NCI-H524 treated with DMSO at 0.1 percent for 48 hours (cell line): Measurements from ENCODE around the gene FILIP1L.

Experiments used
- DNase-seq: peaks from one replicate; lab custom pipeline; 2025; lab: John Stamatoyannopoulos, UW

Gene FILIP1L

DNA sequence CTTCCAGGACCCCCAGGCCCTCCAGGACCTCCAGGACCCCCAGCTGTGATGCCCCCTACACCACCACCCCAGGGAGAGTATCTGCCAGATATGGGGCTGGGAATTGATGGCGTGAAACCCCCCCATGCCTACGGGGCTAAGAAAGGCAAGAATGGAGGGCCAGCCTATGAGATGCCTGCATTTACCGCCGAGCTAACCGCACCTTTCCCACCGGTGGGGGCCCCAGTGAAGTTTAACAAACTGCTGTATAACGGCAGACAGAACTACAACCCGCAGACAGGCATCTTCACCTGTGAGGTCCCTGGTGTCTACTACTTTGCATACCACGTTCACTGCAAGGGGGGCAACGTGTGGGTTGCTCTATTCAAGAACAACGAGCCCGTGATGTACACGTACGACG is 318.7 kb downstream of the FILIP1L start:
- DNase-seq = no peak

DNA sequence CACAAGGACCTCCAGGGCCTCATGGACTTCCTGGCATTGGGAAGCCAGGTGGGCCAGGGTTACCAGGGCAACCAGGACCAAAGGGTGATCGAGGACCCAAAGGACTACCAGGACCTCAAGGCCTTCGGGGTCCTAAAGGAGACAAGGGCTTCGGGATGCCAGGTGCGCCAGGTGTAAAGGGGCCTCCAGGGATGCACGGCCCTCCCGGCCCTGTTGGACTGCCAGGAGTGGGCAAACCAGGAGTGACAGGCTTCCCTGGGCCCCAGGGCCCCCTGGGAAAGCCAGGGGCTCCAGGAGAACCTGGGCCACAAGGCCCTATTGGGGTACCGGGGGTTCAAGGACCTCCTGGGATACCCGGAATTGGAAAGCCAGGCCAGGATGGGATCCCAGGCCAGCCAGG is 319.8 kb downstream of the FILIP1L start:
- DNase-seq = no peak

DNA sequence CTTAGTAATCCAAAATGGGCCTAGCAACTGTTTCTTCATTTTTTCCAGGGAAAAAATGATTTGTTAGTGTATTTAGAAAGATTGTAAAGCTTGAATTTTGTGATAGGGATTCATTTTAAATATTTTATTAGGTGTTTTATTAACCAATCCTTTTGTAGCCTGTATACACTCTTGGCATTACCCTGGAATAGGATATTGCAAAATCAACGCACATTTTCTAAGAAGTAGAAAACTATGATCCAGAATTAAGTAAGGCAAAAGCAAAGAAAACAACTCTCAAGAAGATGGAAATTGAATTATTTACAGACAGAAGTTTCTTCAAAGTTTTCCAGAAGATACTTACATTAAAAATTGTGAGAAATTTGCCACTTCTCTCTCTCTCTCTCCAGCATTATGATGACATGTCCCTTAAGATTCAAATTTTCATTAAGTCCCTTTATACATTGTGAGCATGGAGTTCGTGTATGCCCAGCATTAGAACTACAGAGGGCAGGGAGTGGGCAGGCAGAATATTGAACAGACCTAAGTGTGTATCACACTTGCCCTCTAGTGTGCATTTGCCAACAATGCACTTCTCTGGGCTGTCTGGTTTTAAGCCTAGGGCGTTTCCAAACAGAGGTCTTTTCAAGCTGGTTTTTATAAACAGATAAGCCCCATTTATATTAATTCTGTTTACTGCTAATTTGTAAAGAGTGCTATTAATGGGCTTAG is 325.1 kb downstream of the FILIP1L start:
- no peak for DNase-seq
